Parathyroid adenoma (tissue), 2 donors: Measurements from ENCODE around the gene KIF26B.

Experiments used
- H2AFZ ChIP-seq: fragments of 300-600 bp; sonication (generic); one replicate; pipeline ENCODE4 v1.7.0; 2017; ENCODE audit warnings: antibody characterized with exemption, mild to moderate bottlenecking
- H3K27ac ChIP-seq: fragments of 300-600 bp; sonication (generic); one replicate; pipeline ENCODE4 v1.7.0; 2017
- H3K27me3 ChIP-seq: fragments of 300-600 bp; sonication (generic); one replicate; pipeline ENCODE4 v1.7.0; 2017; ENCODE audit warnings: low read length; ENCODE audit not compliant: control insufficient read depth, insufficient read depth
- H3K36me3 ChIP-seq: fragments of 300-600 bp; sonication (generic); one replicate; pipeline ENCODE4 v1.7.0; 2017; ENCODE audit warnings: low read length; ENCODE audit not compliant: control insufficient read depth, insufficient read depth
- H3K4me1 ChIP-seq: fragments of 300-600 bp; sonication (generic); one replicate; pipeline ENCODE4 v1.7.0; 2017; ENCODE audit warnings: control low read depth
- H3K4me2 ChIP-seq: fragments of 300-600 bp; sonication (generic); one replicate; pipeline ENCODE4 v1.7.0; 2017; ENCODE audit warnings: low read length
- H3K4me3 ChIP-seq: fragments of 300-600 bp; sonication (generic); one replicate; pipeline ENCODE4 v1.7.0; 2017; ENCODE audit warnings: low read depth, low read length
- H3K79me2 ChIP-seq: fragments of 300-600 bp; sonication (generic); one replicate; pipeline ENCODE4 v1.7.0; 2017; ENCODE audit warnings: control low read depth
- H3K9ac ChIP-seq: fragments of 300-600 bp; sonication (generic); one replicate; pipeline ENCODE4 v1.7.0; 2017; ENCODE audit warnings: mild to moderate bottlenecking
- H3K9me3 ChIP-seq: fragments of 300-600 bp; sonication (generic); one replicate; pipeline ENCODE4 v1.7.0; 2017; ENCODE audit warnings: low read length; ENCODE audit not compliant: control insufficient read depth
- CTCF ChIP-seq: fragments of 300-600 bp; sonication (generic); IDR thresholded peaks from one replicate; pipeline ENCODE4 v1.7.0; 2017; ENCODE audit warnings: antibody characterized with exemption, mild to moderate bottlenecking
- donor health status: primary hyperparathyroidism.

The KIF26B gene

GRCh38 chr1:245566134-245566533, 411.3 kb downstream of the KIF26B start:
- H3K4me1 ChIP-seq: no peaks in the 10 kb centered on the region

GRCh38 chr1:245566952-245567351, 412.2 kb downstream of the KIF26B start:
- TF ChIP-seq CTCF: no peak

More at GRCh38 chr1:245566134-245566533, 411.3 kb downstream of the KIF26B start:
- Histone ChIP-seq H3K27ac (no peak overlapping the region), H2AFZ (no peak overlapping the region), H3K4me2 (no peak overlapping the region), H3K9ac (no peak overlapping the region), H3K79me2 (no peaks in the 10 kb centered on the region), H3K27me3 (no peaks in the 10 kb centered on the region), H3K4me3 (no peak overlapping the region), H3K9me3 (no peaks in the 10 kb centered on the region), H3K36me3 (no peaks in the 10 kb centered on the region)
- no peak for TF ChIP-seq CTCF

GRCh38 chr1:245571815-245572294, 417.1 kb downstream of the KIF26B start:
- TF ChIP-seq CTCF: no peak
- Histone ChIP-seq H3K27ac (no peak overlapping the region), H3K9me3 (no peaks in the 10 kb centered on the region), H3K4me1 (no peaks in the 10 kb centered on the region), H3K4me3 (no peak overlapping the region), H3K4me2 (no peak overlapping the region), H2AFZ (no peak overlapping the region), H3K9ac (no peak overlapping the region), H3K36me3 (no peaks in the 10 kb centered on the region), H3K79me2 (no peaks in the 10 kb centered on the region), H3K27me3 (no peaks in the 10 kb centered on the region)

More at GRCh38 chr1:245566952-245567351, 412.2 kb downstream of the KIF26B start:
- Histone ChIP-seq H3K9ac (no peak overlapping the region), H3K4me2 (no peak overlapping the region), H3K27me3 (no peaks in the 10 kb centered on the region), H2AFZ (no peak overlapping the region), H3K4me1 (no peaks in the 10 kb centered on the region), H3K27ac (no peak overlapping the region), H3K36me3 (no peaks in the 10 kb centered on the region), H3K4me3 (no peak overlapping the region), H3K79me2 (no peaks in the 10 kb centered on the region), H3K9me3 (no peaks in the 10 kb centered on the region)

- H3K4me1 ChIP-seq: no peaks in the 10 kb centered on the region
- H3K36me3 ChIP-seq: no peaks in the 10 kb centered on the region
- H3K4me2 ChIP-seq: no peak overlapping the region
- no peak overlapping the region for H3K4me3 ChIP-seq
- H3K79me2 ChIP-seq: no peaks in the 10 kb centered on the region
- H3K27ac ChIP-seq: no peak overlapping the region
- no peak for TF ChIP-seq CTCF
- H3K9ac ChIP-seq: no peak overlapping the region
- no peaks in the 10 kb centered on the region for H3K9me3 ChIP-seq
- no peak overlapping the region for H2AFZ ChIP-seq
- no peaks in the 10 kb centered on the region for H3K27me3 ChIP-seq
These were observed 417.9 kb downstream of the KIF26B start for GRCh38 chr1:245572709-245573108.

GRCh38 chr1:245575710-245576109, 420.9 kb downstream of the KIF26B start:
- no peak overlapping the region for H3K4me2 ChIP-seq

More at GRCh38 chr1:245575710-245576109, 420.9 kb downstream of the KIF26B start:
- Histone ChIP-seq H3K27me3 (no peaks in the 10 kb centered on the region), H3K79me2 (no peaks in the 10 kb centered on the region), H3K27ac (no peak overlapping the region), H3K4me3 (no peak overlapping the region), H2AFZ (no peak overlapping the region), H3K36me3 (no peaks in the 10 kb centered on the region), H3K4me1 (no peaks in the 10 kb centered on the region), H3K9me3 (no peaks in the 10 kb centered on the region), H3K9ac (no peak overlapping the region)
- TF ChIP-seq CTCF: no peak
